K562 (cell line): Measurements from ENCODE around the gene KIF3A. TPM values are rescaled to one million over a fixed set of nuclear protein-coding genes. Genes with fewer than 3 reads are reported as not detected.

ENCODE experiments used
- ATAC-seq: fragments of 200-7000 bp; cut with Tn5 transposase; 3 replicates; pipeline ENCODE4 v1.9.1; 2020; ENCODE audit warnings: moderate library complexity
- BruUV-seq: library from RNA; stranded (reverse); fragments of 400-500 nt; replicated peaks from 2 replicates; lab custom pipeline; 2021; lab: Mats Ljungman, UMichigan
- CTCF ChIA-PET: fragments of 300-600 bp; formaldehyde crosslinking; extraction: SDS; loops from one replicate; lab custom pipeline; 2021; ENCODE audit warnings: low intra/inter-chr PET ratio; lab: Yijun Ruan, JAX
- POLR2A ChIA-PET: fragments of 300-600, 350-650 bp; sonication (Branson Sonifier 250); formaldehyde crosslinking; extraction: SDS; loops from one replicate; lab custom pipeline; 2021; ENCODE audit warnings: antibody characterized with exemption, inconsistent platforms; lab: Yijun Ruan, JAX
- DNase-seq, 4 experiments: peaks; one replicate each; pipeline versions ENCODE4 v3.0.0 to v3.0.0-alpha.2; 2011 to 2018; ENCODE audit warnings: low spot score in 3 of 4, mixed read lengths in 3 of 4; ENCODE audit errors: extremely low read depth in 1 of 4
- FAIRE-seq: peaks from 2 replicates; lab custom pipeline; 2011; peaks lifted over from hg19 to GRCh38; lab: Jason Lieb, UNC
- H2AFZ ChIP-seq: 2 replicates; pipeline ENCODE4 v1.6.0; 2011; ENCODE audit warnings: low read depth, low read length, control low read depth, inconsistent platforms
- H3K27ac ChIP-seq: fragments of 200-600 bp; 3 replicates; pipeline ENCODE4 v1.8.0; 2011; ENCODE audit warnings: low read depth, mild to moderate bottlenecking, control low read depth, inconsistent platforms, low read length, moderate library complexity, mixed read lengths; ENCODE audit errors: extremely low read depth
- H3K27me3 ChIP-seq, 2 experiments: fragments of 300-600 bp in 1 of 2; 2 replicates in 1 of 2; 3 replicates in 1 of 2; pipeline versions ENCODE4 v1.6.0 to v1.8.0; 2011; ENCODE audit warnings: inconsistent platforms in 2 of 2, low read length in 2 of 2, mild to moderate bottlenecking in 1 of 2, mixed read lengths in 1 of 2, moderate library complexity in 1 of 2; ENCODE audit not compliant: control insufficient read depth in 2 of 2, insufficient read depth in 2 of 2
- H3K36me3 ChIP-seq: fragments of 300-600 bp; 3 replicates; pipeline ENCODE4 v1.8.0; 2011; ENCODE audit warnings: mild to moderate bottlenecking, low read length, inconsistent platforms; ENCODE audit not compliant: control insufficient read depth, insufficient read depth
- H3K4me1 ChIP-seq, 2 experiments: fragments of 200-600 bp in 1 of 2; replicated peaks in 1 of 2; 2 replicates in 1 of 2; 3 replicates in 1 of 2; pipeline versions ENCODE4 v1.5.1 to v1.8.0; 2011; ENCODE audit warnings: inconsistent platforms in 2 of 2, low read length in 2 of 2, mild to moderate bottlenecking in 1 of 2, mixed read lengths in 1 of 2, moderate library complexity in 1 of 2; ENCODE audit not compliant: control insufficient read depth in 2 of 2, insufficient read depth in 2 of 2
- H3K4me2 ChIP-seq: 2 replicates; pipeline ENCODE4 v1.6.1; 2011; ENCODE audit warnings: low read length, control low read depth, inconsistent platforms, mixed read lengths; ENCODE audit not compliant: insufficient read depth
- H3K4me3 ChIP-seq: fragments of 200-600 bp; sonication (generic), shearing (Covaris generic); 2 replicates; pipeline ENCODE4 v1.5.1; 2016; ENCODE audit warnings: control low read depth, inconsistent platforms
- H3K79me2 ChIP-seq: fragments of 200-600 bp; 3 replicates; pipeline ENCODE4 v1.8.0; 2011; ENCODE audit warnings: low read length, inconsistent platforms; ENCODE audit not compliant: control insufficient read depth, insufficient read depth
- H3K9ac ChIP-seq, 2 experiments: 2 replicates each; pipeline versions ENCODE4 v1.6.0 to v1.6.1; 2011; ENCODE audit warnings: low read depth in 2 of 2, low read length in 2 of 2, control low read depth in 1 of 2, inconsistent platforms in 1 of 2, mild to moderate bottlenecking in 1 of 2, mixed read lengths in 1 of 2; ENCODE audit not compliant: insufficient read depth in 1 of 2
- H3K9me1 ChIP-seq: one replicate; pipeline ENCODE4 v1.6.0; 2011; ENCODE audit warnings: inconsistent platforms, mild to moderate bottlenecking, low read length, moderate library complexity; ENCODE audit not compliant: control insufficient read depth, insufficient read depth
- H3K9me3 ChIP-seq: replicated peaks from 2 replicates; pipeline ENCODE4 v1.5.1; 2011; ENCODE audit warnings: low read depth, low read length, inconsistent platforms; ENCODE audit not compliant: control insufficient read depth, insufficient read depth
- H4K20me1 ChIP-seq: replicated peaks from 2 replicates; pipeline ENCODE4 v1.6.1; 2011; ENCODE audit warnings: low read length, inconsistent platforms, mixed read lengths; ENCODE audit not compliant: control insufficient read depth, insufficient read depth
- CBX5 ChIP-seq: IDR thresholded peaks from 2 replicates; pipeline ENCODE4 v1.6.1; 2014; ENCODE audit warnings: low read depth, borderline replicate concordance
- E2F5 ChIP-seq: sonication (generic); formaldehyde crosslinking; IDR thresholded peaks from 2 replicates; pipeline ENCODE4 v1.8.0; 2022; ENCODE audit warnings: mild to moderate bottlenecking, missing genetic modification reagents
- ETV1 ChIP-seq: fragments of 450-650 bp; conservative IDR thresholded peaks from 2 replicates; pipeline ENCODE4 v1.6.1; 2016; ENCODE audit warnings: missing genetic modification characterization, control low read depth, low read depth, missing compliant biosample characterization
- HLTF ChIP-seq: fragments of 450-650 bp; IDR thresholded peaks from 2 replicates; pipeline ENCODE4 v1.6.1; 2016
- MAZ ChIP-seq, 2 experiments: fragments of 450-650 bp in 1 of 2; sonication (generic) in 1 of 2; formaldehyde crosslinking; IDR thresholded peaks in 1 of 2; conservative IDR thresholded peaks in 1 of 2; 2 replicates each; pipeline versions ENCODE4 v1.4.0 to v1.5.0; 2020; ENCODE audit warnings: mild to moderate bottlenecking in 1 of 2, missing genetic modification reagents in 1 of 2
- RAD51 ChIP-seq: fragments of 450-650 bp; IDR thresholded peaks from 2 replicates; pipeline ENCODE4 v1.7.1; 2016; ENCODE audit warnings: low read depth, mild to moderate bottlenecking, borderline replicate concordance
- TAF1 ChIP-seq: IDR thresholded peaks from 2 replicates; pipeline ENCODE4 v1.6.1; 2011; ENCODE audit warnings: mild to moderate bottlenecking, low read length, moderate library complexity; ENCODE audit not compliant: insufficient read depth, control insufficient read depth, severe bottlenecking; ENCODE audit errors: extremely low read depth
- WGBS: fragments of 100-300 bp; shearing (Covaris generic); methylation state at CpG from one replicate; pipeline ENCODE4 v1.1.6; 2016; ENCODE audit warnings: low coverage, mixed read lengths; ENCODE audit not compliant: insufficient coverage; ENCODE audit errors: missing lambda C conversion rate; 5-methylcytosine and 5-hydroxymethylcytosine counted together
- in situ Hi-C: fragments of 300-500 bp; cut with MboI; formaldehyde crosslinking; loops from 4 replicates; pipeline ENCODE4 v1.15.0; 2018; ENCODE audit warnings: inconsistent platforms, mixed read lengths
- intact Hi-C: fragments of 100-400 bp; cut with micrococcal nuclease; formaldehyde crosslinking; loops from 2 replicates; pipeline ENCODE4 v1.14.2; 2022
- polyA plus RNA-seq, 8 experiments: library from polyadenylated mRNA; depleted of rRNA in 4 of 8; stranded (reverse) in 5 of 8; unstranded in 3 of 8; fragments of >200 nt; fragmentation: Nextera tagmentation in 2 of 8; fragmentation: Illumina TruSeq in 1 of 8; extraction: Ambion mirVana in 2 of 8; extraction: Trizol in 1 of 8; gene quantifications; 2 replicates each; pipeline versions ENCODE4 v1.2.1 to v1.2.3, GENCODE V29; 2011 to 2014; ENCODE audit warnings: inconsistent platforms in 1 of 8, missing spikeins in 1 of 8
- total RNA-seq, 7 experiments: library from RNA; depleted of rRNA in 6 of 7; stranded (reverse); fragments of >200 nt in 6 of 7; fragmentation: Illumina TruSeq in 2 of 7; extraction: Trizol in 2 of 7; gene quantifications; 2 replicates each; pipeline versions ENCODE4 v1.2.1 to v1.2.3, GENCODE V29; 2011 to 2021; ENCODE audit warnings: low replicate concordance in 1 of 7
- TF ChIP-seq, protein P1 (sequence below): sonication (generic); formaldehyde crosslinking; IDR thresholded peaks from 2 replicates; pipeline ENCODE4 v1.5.0; 2020; ENCODE audit warnings: missing genetic modification reagents
- TF ChIP-seq, protein P2 (sequence below): sonication (generic); formaldehyde crosslinking; IDR thresholded peaks from 2 replicates; pipeline ENCODE4 v1.9.0; 2022; ENCODE audit warnings: mild to moderate bottlenecking, missing genetic modification reagents
- TF ChIP-seq, protein P3 (sequence below): sonication (generic); formaldehyde crosslinking; IDR thresholded peaks from 2 replicates; pipeline ENCODE4 v1.9.0; 2022; ENCODE audit warnings: mild to moderate bottlenecking, missing genetic modification reagents

Gene KIF3A
- total and polyA plus RNA-seq, 9 of the 15 experiments (the other 6 are each of a cell fraction or from before 2014, with no cell fraction given): 1.5 to 7.8 (median 6.0) TPM

DNA sequence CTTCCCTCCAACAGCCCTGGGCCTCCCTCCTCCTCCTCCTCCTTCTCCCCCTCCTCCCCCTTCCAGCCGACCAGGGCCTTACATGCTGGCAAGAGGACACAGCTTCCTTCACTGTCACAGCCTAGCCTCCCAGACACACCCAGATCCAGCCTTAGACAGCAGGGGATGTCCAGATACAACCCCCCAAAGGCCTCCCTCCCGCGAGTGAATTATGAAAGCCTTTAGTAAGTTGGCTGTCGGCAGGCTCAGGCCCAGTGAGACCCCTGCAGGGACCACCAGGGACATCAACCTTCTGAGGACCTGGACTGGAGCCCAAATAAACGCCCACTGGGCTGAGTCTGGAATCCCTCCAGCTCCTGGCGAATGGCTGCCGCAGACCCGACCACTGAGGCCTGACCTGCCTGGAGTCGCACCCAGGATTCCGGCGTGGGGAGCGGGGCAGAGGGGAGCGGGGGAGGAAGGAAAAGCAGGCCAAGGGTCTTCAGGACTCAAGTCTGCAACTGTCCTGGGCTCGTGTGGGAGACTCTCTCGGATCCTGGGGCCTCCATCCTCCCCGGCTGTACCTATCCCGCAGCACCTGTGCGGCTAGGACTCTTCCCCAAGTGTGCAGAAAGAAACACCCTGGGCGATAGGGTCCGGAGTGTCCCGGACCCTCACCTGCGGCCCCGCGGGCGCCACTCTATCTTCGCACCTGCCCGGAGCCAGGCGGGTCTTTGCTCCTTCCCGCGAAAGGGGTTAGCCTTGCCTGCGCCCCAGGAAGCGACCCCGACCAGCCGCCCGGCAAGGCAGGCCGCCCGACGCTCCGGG is 39.0 kb upstream of the KIF3A start (continued):
- TF ChIP-seq E2F5: no peak
- TF ChIP-seq MAZ (CRISPR knock-in tag; conservative IDR thresholded peaks at IDR 0.05 in 1 of 2, IDR thresholded peaks at IDR 0.05 in 1 of 2): peak in 1 of 2 experiments; percentile 42; a peak in 2 of 4 replicates

GRCh38 chr5:132775476-132775961 is 38.2 kb upstream of the KIF3A start:
- H3K4me2 ChIP-seq: peak overlapping the region; percentile 88
- no peak overlapping the region for H2AFZ ChIP-seq
- TF ChIP-seq ETV1 (0 out of 2 replicates have a peak, but pooled peaks have one; percentile 13), TAF1 (peak; percentile 2), CBX5 (no peak), HLTF (no peak), RAD51 (0 out of 2 replicates have a peak, but pooled peaks have one; percentile 30)
- TF ChIP-seq, protein P1, sequence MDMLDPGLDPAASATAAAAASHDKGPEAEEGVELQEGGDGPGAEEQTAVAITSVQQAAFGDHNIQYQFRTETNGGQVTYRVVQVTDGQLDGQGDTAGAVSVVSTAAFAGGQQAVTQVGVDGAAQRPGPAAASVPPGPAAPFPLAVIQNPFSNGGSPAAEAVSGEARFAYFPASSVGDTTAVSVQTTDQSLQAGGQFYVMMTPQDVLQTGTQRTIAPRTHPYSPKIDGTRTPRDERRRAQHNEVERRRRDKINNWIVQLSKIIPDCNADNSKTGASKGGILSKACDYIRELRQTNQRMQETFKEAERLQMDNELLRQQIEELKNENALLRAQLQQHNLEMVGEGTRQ (CRISPR knock-in tag): peak; percentile 66
- TF ChIP-seq, protein P2, sequence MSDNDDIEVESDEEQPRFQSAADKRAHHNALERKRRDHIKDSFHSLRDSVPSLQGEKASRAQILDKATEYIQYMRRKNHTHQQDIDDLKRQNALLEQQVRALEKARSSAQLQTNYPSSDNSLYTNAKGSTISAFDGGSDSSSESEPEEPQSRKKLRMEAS (CRISPR knock-in tag): 0 out of 2 replicates have a peak, but pooled peaks have one; percentile 3
- TF ChIP-seq, protein P3, sequence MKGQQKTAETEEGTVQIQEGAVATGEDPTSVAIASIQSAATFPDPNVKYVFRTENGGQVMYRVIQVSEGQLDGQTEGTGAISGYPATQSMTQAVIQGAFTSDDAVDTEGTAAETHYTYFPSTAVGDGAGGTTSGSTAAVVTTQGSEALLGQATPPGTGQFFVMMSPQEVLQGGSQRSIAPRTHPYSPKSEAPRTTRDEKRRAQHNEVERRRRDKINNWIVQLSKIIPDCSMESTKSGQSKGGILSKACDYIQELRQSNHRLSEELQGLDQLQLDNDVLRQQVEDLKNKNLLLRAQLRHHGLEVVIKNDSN (CRISPR knock-in tag): peak; percentile 53
- H3K9me3 ChIP-seq: no peaks in the 10 kb centered on the region
- H3K4me1 ChIP-seq: peaks cover 45 to 54% of the 10 kb centered on the region in 2 experiments
- FAIRE-seq (peak; percentile 67), DNase-seq (no peak), ATAC-seq (no peak)
- peak overlapping the region; percentile 58 for H3K4me3 ChIP-seq
- WGBS: 6% methylated on average over 7 of the region's 7 CpGs
- peak overlapping the region; percentile 79 for H3K27ac ChIP-seq
- peaks cover 34% of the 10 kb centered on the region; the same call in 2 of the 3 replicates for H3K36me3 ChIP-seq
- ChIA-PET CTCF (no interaction called here), POLR2A (interaction anchor here (0.8 to 2.9 kb wide), 10 partner anchors 8 to 45 kb away, joined by 3 to 10 read pairs (median 4); no protein-coding TSS in a partner anchor)
- H3K27me3 ChIP-seq: no peaks in the 10 kb centered on the region
- peak overlapping the region; percentile 81 to 90 for H3K9ac ChIP-seq
- in situ Hi-C loops: no loop called here
- intact Hi-C loops: loop anchor here (2.0 kb wide), 1 partner anchor 31 kb away; no protein-coding TSS in a partner anchor
- no peaks in the 10 kb centered on the region for H3K9me1 ChIP-seq
- TSS peak; percentile 62 for BruUV-seq
- H3K79me2 ChIP-seq: peaks cover 79% of the 10 kb centered on the region
- peaks cover 2% of the 10 kb centered on the region for H4K20me1 ChIP-seq
